Hepatocyte (in vitro differentiated cells): ENCODE results near the gene UTP4.

Experiments
- EZH2 ChIP-seq: fragments of 200-600 bp; sonication (generic); IDR thresholded peaks from 2 replicates; pipeline ENCODE4 v1.6.1; 2016; ENCODE audit warnings: antibody characterized with exemption, mild to moderate bottlenecking, borderline replicate concordance
- TF ChIP-seq, protein P1 (sequence below): fragments of 200-600 bp; sonication (generic); IDR thresholded peaks from 2 replicates; pipeline ENCODE4 v1.5.1; 2016; ENCODE audit warnings: antibody characterized with exemption, mild to moderate bottlenecking; ENCODE audit not compliant: poor library complexity

- TF ChIP-seq, protein P1, sequence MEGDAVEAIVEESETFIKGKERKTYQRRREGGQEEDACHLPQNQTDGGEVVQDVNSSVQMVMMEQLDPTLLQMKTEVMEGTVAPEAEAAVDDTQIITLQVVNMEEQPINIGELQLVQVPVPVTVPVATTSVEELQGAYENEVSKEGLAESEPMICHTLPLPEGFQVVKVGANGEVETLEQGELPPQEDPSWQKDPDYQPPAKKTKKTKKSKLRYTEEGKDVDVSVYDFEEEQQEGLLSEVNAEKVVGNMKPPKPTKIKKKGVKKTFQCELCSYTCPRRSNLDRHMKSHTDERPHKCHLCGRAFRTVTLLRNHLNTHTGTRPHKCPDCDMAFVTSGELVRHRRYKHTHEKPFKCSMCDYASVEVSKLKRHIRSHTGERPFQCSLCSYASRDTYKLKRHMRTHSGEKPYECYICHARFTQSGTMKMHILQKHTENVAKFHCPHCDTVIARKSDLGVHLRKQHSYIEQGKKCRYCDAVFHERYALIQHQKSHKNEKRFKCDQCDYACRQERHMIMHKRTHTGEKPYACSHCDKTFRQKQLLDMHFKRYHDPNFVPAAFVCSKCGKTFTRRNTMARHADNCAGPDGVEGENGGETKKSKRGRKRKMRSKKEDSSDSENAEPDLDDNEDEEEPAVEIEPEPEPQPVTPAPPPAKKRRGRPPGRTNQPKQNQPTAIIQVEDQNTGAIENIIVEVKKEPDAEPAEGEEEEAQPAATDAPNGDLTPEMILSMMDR: no peak
- no peak for TF ChIP-seq EZH2
Observed at GRCh38 chr16:69119536-69119935, 12.9 kb upstream of the UTP4 start.
